ENCODE measurements around the gene TSN. TPM values are rescaled to one million over a fixed set of nuclear protein-coding genes. Genes with fewer than 3 reads are reported as not detected.
"Not testable (repeated sequence)": the region's sequence is repeated elsewhere in the genome, so short reads cannot be mapped to it uniquely, and the experiment has no call there.

TSN gene
- total RNA-seq, 1 experiment from 2014 or later, result 43.8 TPM

- no peak for DNase-seq (ENCODE audit: low spot score)
Observed at GRCh38 chr2:121798617-121799016, 43.2 kb downstream of the TSN start.

- no peak for DNase-seq (ENCODE audit: low spot score)
Observed at GRCh38 chr2:121801916-121802315, 46.5 kb downstream of the TSN start.

- no peak for DNase-seq (ENCODE audit: low spot score)
Observed at GRCh38 chr2:121803503-121803902, 48.1 kb downstream of the TSN start.

- DNase-seq (ENCODE audit: low spot score), result no peak
Observed at GRCh38 chr2:121804340-121804739, 48.9 kb downstream of the TSN start.

- DNase-seq (ENCODE audit: low spot score), result no peak
Observed at GRCh38 chr2:121804997-121805765, 49.7 kb downstream of the TSN start.

- no peak for DNase-seq (ENCODE audit: low spot score)
Observed at GRCh38 chr2:121805766-121806143, 50.3 kb downstream of the TSN start.

- not testable (repeated sequence) for DNase-seq (ENCODE audit: low spot score)
Observed at GRCh38 chr2:121807771-121808170, 52.3 kb downstream of the TSN start.

GRCh38 chr2:121809607-121810006 is 54.2 kb downstream of the TSN start:
- no peak for DNase-seq (ENCODE audit: low spot score)

GRCh38 chr2:121810959-121811853 is 55.8 kb downstream of the TSN start:
- peak; percentile 76 for DNase-seq (ENCODE audit: low spot score)

- DNase-seq (ENCODE audit: low spot score), result not testable (repeated sequence)
Observed at GRCh38 chr2:121813083-121813482, 57.6 kb downstream of the TSN start.

- no peak for DNase-seq (ENCODE audit: low spot score)
Observed at GRCh38 chr2:121815216-121815615, 59.8 kb downstream of the TSN start.

- no peak for DNase-seq (ENCODE audit: low spot score)
Observed at GRCh38 chr2:121816797-121817196, 61.3 kb downstream of the TSN start.

GRCh38 chr2:121817304-121817703 is 61.9 kb downstream of the TSN start:
- DNase-seq (ENCODE audit: low spot score), result not testable (repeated sequence)

Other genes with a start within 250 kb of the TSN start
- gene RNU4ATAC, start 224.8 kb upstream of the TSN start, total RNA-seq (2014; rRNA removed; shearing (Covaris generic)), result not detected in 2 replicates
- gene CLASP1, start 106.2 kb upstream of the TSN start, total RNA-seq (2014; rRNA removed; shearing (Covaris generic)), result 27.9 and 29.2 TPM in 2 replicates
- 25.9 and 28.4 TPM in 2 replicates for gene NIFK, start 18.8 kb upstream of the TSN start, total RNA-seq (2014; rRNA removed; shearing (Covaris generic))